Mucosa of rectum (tissue), 2 donors: ENCODE measurements around the gene MYLK.
A peak's percentile ranks its signal among the peaks of the same experiment; 100 is the strongest.

ENCODE experiments used
- H3K27ac ChIP-seq, 2 donors: one replicate each; pipeline ENCODE4 v1.7.0; 2013; ENCODE audit warnings: inconsistent platforms in 2 of 2, low read depth in 2 of 2, low read length in 2 of 2
- H3K27me3 ChIP-seq, 2 donors: one replicate each; pipeline ENCODE4 v1.7.0; 2013; ENCODE audit warnings: low read length in 2 of 2; ENCODE audit not compliant: control insufficient read depth in 2 of 2, insufficient read depth in 2 of 2
- H3K36me3 ChIP-seq, 2 donors: one replicate each; pipeline ENCODE4 v1.7.0; 2013; ENCODE audit warnings: low read length in 2 of 2; ENCODE audit not compliant: control insufficient read depth in 2 of 2, insufficient read depth in 2 of 2
- H3K4me1 ChIP-seq, 2 donors: one replicate each; pipeline ENCODE4 v1.7.0; 2013; ENCODE audit warnings: low read length in 2 of 2, mild to moderate bottlenecking in 1 of 2; ENCODE audit not compliant: control insufficient read depth in 2 of 2, insufficient read depth in 2 of 2
- H3K4me3 ChIP-seq, 2 donors: one replicate each; pipeline ENCODE4 v1.7.0; 2013; ENCODE audit warnings: low read length in 2 of 2
- H3K9ac ChIP-seq, 2 donors: one replicate each; pipeline ENCODE4 v1.7.0; 2013; ENCODE audit warnings: low read length in 2 of 2, low read depth in 1 of 2, mild to moderate bottlenecking in 1 of 2
- H3K9me3 ChIP-seq, 2 donors: one replicate each; pipeline ENCODE4 v1.7.0; 2013; ENCODE audit warnings: low read length in 2 of 2; ENCODE audit not compliant: control insufficient read depth in 2 of 2
- donor health status: healthy.
- donor health status: Normal muscosa, but diverticular disease.

MYLK gene

DNA sequence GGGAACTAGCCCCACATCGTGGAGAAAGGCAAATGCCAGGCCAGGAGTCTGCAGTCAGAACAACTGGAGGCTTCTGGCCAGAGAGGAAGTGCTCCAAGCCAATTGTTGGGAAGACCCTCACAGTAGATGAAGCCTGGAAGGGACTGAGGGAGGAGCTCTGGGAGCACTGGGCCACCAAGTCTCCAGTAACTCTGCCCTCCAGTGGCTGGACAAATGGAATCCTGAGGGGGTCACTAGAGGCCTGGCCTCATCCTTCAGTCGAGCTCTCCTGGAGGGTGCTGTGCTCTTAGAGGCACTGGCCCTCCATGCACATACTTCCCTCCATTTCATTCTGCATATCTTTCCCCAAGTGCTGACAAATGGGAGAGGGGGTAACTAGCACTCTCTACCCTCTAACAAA, 103.0 kb downstream of the MYLK start:
- Histone ChIP-seq H3K9ac (no peak overlapping the region), H3K4me3 (no peak overlapping the region), H3K36me3 (no peaks in the 10 kb centered on the region), H3K27me3 (no peaks in the 10 kb centered on the region), H3K9me3 (no peaks in the 10 kb centered on the region), H3K27ac (peak overlapping the region in 1 of 2 donors; percentile 34), H3K4me1 (peaks cover 15 to 54% of the 10 kb centered on the region in 2 donors)

DNA sequence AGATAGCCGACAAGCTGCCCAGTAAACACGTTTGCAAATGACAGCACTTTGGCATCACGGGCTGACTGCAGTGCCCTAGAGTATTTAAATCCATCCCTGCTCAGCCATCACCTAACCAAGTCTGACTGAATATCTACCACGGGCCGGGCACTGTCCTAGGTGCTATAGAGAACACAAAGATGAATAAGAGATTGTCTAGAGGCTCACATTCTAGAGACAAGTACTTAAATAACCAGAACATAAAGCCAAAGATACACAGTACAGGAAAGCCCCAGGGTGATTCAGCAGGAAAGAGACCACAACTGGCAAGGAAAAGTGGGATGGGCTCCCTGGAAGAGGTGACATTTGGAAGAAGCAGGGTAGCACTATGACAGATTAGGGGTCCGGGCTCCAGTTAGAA, 103.5 kb downstream of the MYLK start:
- peaks cover 15 to 54% of the 10 kb centered on the region in 2 donors for H3K4me1 ChIP-seq
- H3K9ac ChIP-seq = no peak overlapping the region

DNA sequence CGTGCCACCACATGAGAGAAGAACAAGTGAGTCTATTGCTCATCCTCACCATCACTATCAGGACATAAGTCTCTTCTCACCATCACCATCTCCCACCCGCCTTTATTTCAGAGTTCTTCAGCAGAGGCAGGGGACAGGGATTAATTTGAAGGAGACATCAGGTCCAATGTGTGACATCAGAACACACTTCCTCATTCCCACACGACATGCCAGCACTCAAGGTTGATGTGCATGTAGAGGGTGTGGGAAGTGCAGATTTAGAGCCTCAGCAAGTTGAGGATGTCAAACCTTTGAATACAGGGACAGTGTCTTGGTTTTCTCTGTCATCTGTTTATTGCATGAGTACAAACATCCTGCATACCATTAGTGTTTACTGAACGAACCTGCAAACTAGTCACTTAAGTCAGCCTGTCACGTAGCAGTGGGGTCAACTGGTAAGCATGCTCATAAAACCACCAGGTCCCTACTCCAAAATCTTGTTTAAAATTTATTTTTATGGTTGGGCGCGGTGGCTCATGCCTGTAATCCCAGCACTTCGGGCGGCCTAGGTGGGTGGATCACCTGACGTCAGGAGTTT, 104.4 kb downstream of the MYLK start:
- Histone ChIP-seq H3K9me3 (no peaks in the 10 kb centered on the region), H3K4me1 (peaks cover 10 to 49% of the 10 kb centered on the region in 2 donors), H3K9ac (no peak overlapping the region), H3K27ac (peak overlapping the region; percentile 18 to 65), H3K4me3 (no peak overlapping the region), H3K36me3 (no peaks in the 10 kb centered on the region), H3K27me3 (no peaks in the 10 kb centered on the region)

More for the DNA sequence above, 103.5 kb downstream of the MYLK start:
- Histone ChIP-seq H3K4me3 (no peak overlapping the region), H3K27me3 (no peaks in the 10 kb centered on the region), H3K36me3 (no peaks in the 10 kb centered on the region), H3K27ac (peak overlapping the region in 1 of 2 donors; percentile 34), H3K9me3 (no peaks in the 10 kb centered on the region)

DNA sequence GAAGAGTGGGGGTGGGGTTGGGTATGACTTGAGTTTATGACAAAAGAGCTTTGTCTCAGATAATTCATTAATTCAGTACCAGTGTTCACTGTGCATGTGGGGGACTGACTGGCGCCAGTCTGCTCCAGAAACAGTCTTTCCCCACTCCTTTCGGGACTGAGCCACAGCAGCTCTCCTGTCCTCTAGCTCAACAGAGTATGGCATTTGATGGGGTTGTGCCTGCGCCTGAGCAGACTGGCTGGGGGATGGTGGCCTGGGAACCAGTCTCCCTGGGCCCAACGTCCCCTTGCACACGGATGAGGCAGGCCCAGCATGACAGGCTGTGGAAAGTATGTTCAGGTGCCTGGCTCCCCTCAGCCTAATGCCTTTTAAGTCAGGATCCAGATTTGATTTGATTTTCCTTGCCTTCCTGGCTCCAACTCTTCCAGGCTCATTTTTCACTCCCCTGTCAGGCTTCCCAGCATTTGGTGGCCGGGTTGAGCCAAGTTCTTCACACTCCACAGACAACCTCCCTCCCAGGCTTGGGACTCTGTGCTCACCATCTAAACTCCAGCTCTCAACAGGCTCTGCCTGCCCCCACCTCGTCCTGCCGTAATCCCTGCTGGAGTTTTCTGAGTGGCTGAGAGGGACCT, 105.0 kb downstream of the MYLK start:
- Histone ChIP-seq H3K4me3 (no peak overlapping the region), H3K27me3 (no peaks in the 10 kb centered on the region), H3K4me1 (peaks cover 9 to 44% of the 10 kb centered on the region in 2 donors), H3K27ac (peak overlapping the region; percentile 18 to 65), H3K9me3 (no peaks in the 10 kb centered on the region), H3K9ac (no peak overlapping the region), H3K36me3 (no peaks in the 10 kb centered on the region)

DNA sequence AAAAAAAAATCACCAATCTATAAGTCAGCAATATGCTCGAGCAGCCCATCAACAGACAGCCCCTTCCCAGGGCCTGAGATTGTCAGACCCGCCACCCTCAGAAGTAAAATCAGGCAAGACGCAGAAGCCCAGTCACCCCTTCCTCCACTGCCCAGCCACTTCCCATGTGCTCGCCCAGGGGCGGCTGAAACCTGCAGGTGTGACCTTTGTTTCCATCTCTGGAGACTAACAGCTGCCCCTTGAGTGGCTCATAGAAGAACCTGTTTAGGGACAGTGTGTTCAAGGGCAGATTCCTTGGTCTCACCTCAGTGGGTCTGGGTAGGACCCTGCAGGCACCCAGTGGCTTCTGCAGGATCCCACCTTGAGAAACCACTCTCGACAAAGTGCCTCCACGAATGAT, 105.6 kb downstream of the MYLK start:
- Histone ChIP-seq H3K27ac (no peak overlapping the region), H3K4me1 (peaks cover 6 to 39% of the 10 kb centered on the region in 2 donors), H3K27me3 (no peaks in the 10 kb centered on the region), H3K36me3 (no peaks in the 10 kb centered on the region), H3K4me3 (no peak overlapping the region), H3K9me3 (no peaks in the 10 kb centered on the region), H3K9ac (no peak overlapping the region)

DNA sequence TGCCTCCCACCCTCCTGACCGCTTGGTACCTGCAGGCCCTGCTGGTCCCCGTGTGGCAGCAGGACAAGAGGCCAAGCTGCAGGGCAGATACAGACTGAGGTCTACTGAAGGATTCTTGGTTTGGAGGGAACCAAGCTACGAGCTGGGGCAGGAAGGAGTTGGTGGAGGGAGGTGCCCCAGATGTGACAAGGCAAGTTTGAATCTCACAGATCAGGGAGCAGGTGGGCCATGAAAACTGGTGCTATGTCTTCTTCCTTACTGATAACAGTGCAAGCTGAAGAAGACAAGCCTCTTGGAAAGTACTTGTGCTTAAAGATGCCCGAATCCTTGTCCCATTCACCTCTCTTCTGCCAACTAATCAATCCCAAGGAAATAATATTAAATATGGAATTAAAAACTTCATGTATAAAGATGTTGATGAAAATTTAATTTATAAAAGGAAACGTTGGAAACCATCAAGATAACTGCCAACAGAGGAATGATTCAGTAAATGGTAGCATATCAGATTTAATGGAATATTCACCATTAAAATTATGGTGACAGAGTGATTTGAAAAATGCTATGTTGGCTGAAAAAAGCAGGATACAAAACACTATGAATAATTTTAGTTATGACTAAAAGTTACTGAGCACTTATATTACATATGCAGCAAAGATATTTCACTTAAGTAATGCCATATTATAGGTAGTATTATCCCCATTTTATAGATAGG, 107.9 kb downstream of the MYLK start:
- no peak overlapping the region for H3K9ac ChIP-seq
- H3K27ac ChIP-seq = no peak overlapping the region
- peaks cover 0 to 20% of the 10 kb centered on the region in 2 donors for H3K4me1 ChIP-seq
- no peaks in the 10 kb centered on the region for H3K27me3 ChIP-seq
- no peaks in the 10 kb centered on the region for H3K36me3 ChIP-seq
- H3K9me3 ChIP-seq = no peaks in the 10 kb centered on the region
- H3K4me3 ChIP-seq = no peak overlapping the region

DNA sequence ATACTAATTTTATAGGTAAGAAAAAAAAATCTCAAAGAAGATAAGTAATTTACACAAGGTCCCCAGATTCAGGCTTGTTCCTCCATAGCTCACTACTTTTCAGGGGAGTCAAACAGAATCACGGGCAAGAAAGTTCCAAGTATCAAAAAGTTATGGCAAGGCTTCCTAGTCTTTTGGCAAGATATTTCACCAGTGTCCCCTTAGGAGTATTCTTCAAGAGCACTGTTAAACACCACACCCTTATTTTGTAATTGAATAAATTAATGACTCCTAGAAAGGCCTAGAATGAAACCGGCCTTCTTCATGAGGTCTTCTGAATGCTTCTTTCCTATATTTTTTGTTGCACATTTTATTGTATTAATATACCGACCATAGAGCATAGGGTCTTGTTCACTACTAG, 109.7 kb downstream of the MYLK start:
- H3K27ac ChIP-seq = no peak overlapping the region
- no peak overlapping the region for H3K4me3 ChIP-seq
- no peaks in the 10 kb centered on the region for H3K9me3 ChIP-seq
- H3K27me3 ChIP-seq = no peaks in the 10 kb centered on the region
- H3K36me3 ChIP-seq = no peaks in the 10 kb centered on the region
- no peak overlapping the region for H3K9ac ChIP-seq
- peaks cover 0 to 5% of the 10 kb centered on the region in 2 donors for H3K4me1 ChIP-seq

DNA sequence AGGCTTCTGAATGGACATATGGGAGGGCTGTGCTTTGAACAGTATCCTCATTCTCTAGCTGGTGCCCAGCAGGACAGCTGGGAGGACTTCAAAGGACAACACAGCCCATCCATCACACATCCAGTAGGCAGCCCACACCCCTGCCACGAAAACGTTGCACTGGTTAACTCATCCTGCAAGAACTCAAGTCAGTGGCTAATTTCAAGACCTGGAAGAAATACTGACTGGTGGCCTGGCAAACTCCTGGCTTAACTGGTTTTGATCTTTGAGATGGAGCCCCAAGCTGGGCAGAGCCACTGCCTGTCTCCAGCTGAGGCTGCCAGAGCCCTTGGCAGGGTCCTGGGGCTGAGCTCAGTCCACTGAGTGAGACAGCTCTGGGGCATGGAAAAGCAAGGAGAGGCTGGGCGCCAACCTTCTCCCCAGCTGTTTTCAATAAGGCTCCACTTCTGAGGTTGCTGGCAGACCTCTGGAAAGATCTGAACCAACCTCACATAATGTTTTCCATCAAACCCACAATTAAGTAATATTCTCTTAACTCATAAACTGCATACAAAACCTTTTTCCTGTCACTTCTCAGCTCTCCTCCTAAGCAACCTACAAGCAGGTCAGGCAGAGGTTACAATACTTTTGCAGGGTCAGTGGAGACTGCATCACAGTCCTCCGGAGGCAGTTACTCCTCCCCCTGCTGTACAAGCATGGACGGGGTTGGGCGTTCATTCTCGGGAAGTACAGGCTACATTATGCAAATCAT, 110.3 kb downstream of the MYLK start:
- no peaks in the 10 kb centered on the region for H3K36me3 ChIP-seq
- H3K9me3 ChIP-seq = no peaks in the 10 kb centered on the region
- H3K27ac ChIP-seq = no peak overlapping the region

DNA sequence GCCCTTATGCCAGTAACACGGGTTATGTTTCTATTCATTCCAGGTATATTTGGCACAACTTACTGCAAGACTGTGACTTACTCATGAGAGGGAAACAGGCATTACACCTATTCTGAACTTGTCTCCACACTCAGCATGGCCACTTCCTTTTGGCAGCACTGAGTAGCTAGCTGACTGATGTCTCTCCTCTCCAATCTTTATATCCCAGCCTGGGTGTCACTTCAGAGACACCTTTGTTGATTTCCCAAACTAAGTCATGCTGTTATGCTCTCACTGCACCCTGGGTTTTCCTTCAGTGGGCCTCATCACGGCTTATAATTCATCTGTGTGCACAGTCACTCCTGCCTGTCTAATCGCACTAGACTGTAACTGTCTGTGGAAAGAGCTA, 114.8 kb downstream of the MYLK start:
- Histone ChIP-seq H3K4me3 (no peak overlapping the region), H3K36me3 (no peaks in the 10 kb centered on the region), H3K9ac (no peak overlapping the region), H3K9me3 (no peaks in the 10 kb centered on the region), H3K27me3 (no peaks in the 10 kb centered on the region), H3K4me1 (peaks cover 3 to 11% of the 10 kb centered on the region in 2 donors), H3K27ac (no peak overlapping the region)

More for the DNA sequence above, 110.3 kb downstream of the MYLK start:
- Histone ChIP-seq H3K4me3 (no peak overlapping the region), H3K4me1 (no peaks in the 10 kb centered on the region), H3K27me3 (no peaks in the 10 kb centered on the region), H3K9ac (no peak overlapping the region)
